Measurements from ENCODE around the gene MAPK12. TPM values are rescaled to one million over a fixed set of nuclear protein-coding genes. Genes with fewer than 3 reads are reported as not detected.

The MAPK12 gene
- total RNA-seq (2021; ENCODE audit: unreplicated experiment), result 74.6 TPM
- 81.1 TPM for polyA plus RNA-seq (2012; ENCODE audit: insufficient read length)
- percentile 58 among the genes with signal in this experiment for Bru-seq, nascent RNA
- BruChase-seq, experiment 1, labeled RNA remaining after a 2-hour chase, result percentile 74 among the genes with signal in this experiment
- percentile 79 among the genes with signal in this experiment for BruChase-seq, experiment 2, labeled RNA remaining after a 6-hour chase
- long read RNA-seq, transcript MAPK12-201 (12 exons, 1,918 nt), result major isoform, 31 of 172 reads
- long read RNA-seq, partial matches to known transcripts, result 38 of 172 reads
- long read RNA-seq, other reads (novel, unspliced or antisense), result 98 of 172 reads

GRCh38 chr22:50261615-50262459 is at the start of gene MAPK12:
Gene MAPK12, minus strand, starts transcription at chr22:50261683. Its CDS starts 174 bp downstream, at chr22:50261509.
- ChIA-PET CTCF (no interaction called here), POLR2A (interaction anchor here (0.5 kb wide), 1 partner anchor 1766 kb away, joined by 3 read pairs; no protein-coding TSS in a partner anchor)
- intact Hi-C loops (cut with micrococcal nuclease; ENCODE audit: unreplicated experiment), result no loop called here
- BruUV-seq (replicated peaks), result no TSS peak
- Histone ChIP-seq H3K36me3 (ENCODE audit: control insufficient read depth, insufficient read depth, low read length) (no peaks in the 10 kb centered on the region; the same call in 1 of the 2 replicates), H3K4me3 (ENCODE audit: low read depth in 2 of 2, low read length in 2 of 2) (peak within 1 kb of the TSS; percentile 60 to 70), H3K4me1 (ENCODE audit: control insufficient read depth, insufficient read depth, low read length) (peaks cover 33% of the 10 kb centered on the region), H3K27me3 (ENCODE audit: control insufficient read depth, insufficient read depth, low read length) (no peaks in the 10 kb centered on the region), H3K9me3 (ENCODE audit: control insufficient read depth, insufficient read depth, low read depth, low read length) (no peaks in the 10 kb centered on the region), H3K27ac (ENCODE audit: low read length) (peak within 1 kb of the TSS; percentile 86)
- TF ChIP-seq REST (IDR thresholded peaks at IDR 0.05; ENCODE audit: insufficient read depth in 1 of 2, low read depth in 2 of 2, low read length in 1 of 2) (no peak), SIN3A (IDR thresholded peaks at IDR 0.05; ENCODE audit: borderline replicate concordance, insufficient read depth, low read depth, low read length) (0 out of 2 replicates have a peak, but pooled peaks have one; percentile 48), POLR2AphosphoS5 (IDR thresholded peaks at IDR 0.05; ENCODE audit: low read depth, low read length) (peak; percentile 63; the same call in 1 of the 2 replicates), TCF7L2 (IDR thresholded peaks at IDR 0.05; ENCODE audit: low read depth, low read length) (no peak)
- in situ Hi-C loops (cut with HindIII; ENCODE audit: low pct_unique_long_range_greater_than_20kb, low sequenced_read_pairs), result no loop called here
- ATAC-seq (peak; percentile 62), DNase-seq (ENCODE audit: low read depth, low spot score) (no peak)

- CTCF ChIA-PET, result no interaction called here
- intact Hi-C loops (cut with micrococcal nuclease; ENCODE audit: unreplicated experiment), result no loop called here
- H3K9me3 ChIP-seq (ENCODE audit: control insufficient read depth, insufficient read depth, low read depth, low read length), result no peaks in the 10 kb centered on the region
- H3K36me3 ChIP-seq (ENCODE audit: control insufficient read depth, insufficient read depth, low read length), result no peaks in the 10 kb centered on the region; the same call in 1 of the 2 replicates
- in situ Hi-C loops (cut with HindIII; ENCODE audit: low pct_unique_long_range_greater_than_20kb, low sequenced_read_pairs), result no loop called here
- no peak overlapping the region for H3K27ac ChIP-seq (ENCODE audit: low read length)
- POLR2A ChIA-PET, result no interaction called here
- no peak for ATAC-seq
- H3K27me3 ChIP-seq (ENCODE audit: control insufficient read depth, insufficient read depth, low read length), result no peaks in the 10 kb centered on the region
- no peak overlapping the region for H3K4me3 ChIP-seq (ENCODE audit: low read depth in 2 of 2, low read length in 2 of 2)
- no TSS peak for BruUV-seq (replicated peaks)
- no peak for TF ChIP-seq POLR2AphosphoS5 (IDR thresholded peaks at IDR 0.05; ENCODE audit: low read depth, low read length)
- no peak for TF ChIP-seq REST (IDR thresholded peaks at IDR 0.05; ENCODE audit: insufficient read depth in 1 of 2, low read depth in 2 of 2, low read length in 1 of 2)
- TF ChIP-seq CTCF (IDR thresholded peaks at IDR 0.05), result no peak
- TF ChIP-seq TCF7L2 (IDR thresholded peaks at IDR 0.05; ENCODE audit: low read depth, low read length), result no peak
- no peak for TF ChIP-seq SIN3A (IDR thresholded peaks at IDR 0.05; ENCODE audit: borderline replicate concordance, insufficient read depth, low read depth, low read length)
- DNase-seq (ENCODE audit: low read depth, low spot score), result no peak
- peaks cover 29% of the 10 kb centered on the region for H3K4me1 ChIP-seq (ENCODE audit: control insufficient read depth, insufficient read depth, low read length)
Measured at GRCh38 chr22:50310949-50311444, 49.5 kb upstream of the MAPK12 start.
